Activated T-cell treated with anti-CD3 and anti-CD28 coated beads, Interleukin-2, amount 50 U/mL, for 4 hours (primary cell): Measurements from ENCODE around the gene CEP112. TPM values are rescaled to one million over a fixed set of nuclear protein-coding genes. Genes with fewer than 3 reads are reported as not detected.

Experiments
- ATAC-seq, 2 donors: fragments of 200-7000 bp; cut with Tn5 transposase; one replicate each; pipeline ENCODE4 v1.10.0; 2021
- DNase-seq: peaks from one replicate; pipeline ENCODE4 v3.0.0-alpha.2; 2020
- H3K27me3 Mint-ChIP-seq: one replicate; pipeline ENCODE4 v1.8.0; 2021; ENCODE audit warnings: low read depth, mixed read lengths
- H3K36me3 Mint-ChIP-seq: one replicate; pipeline ENCODE4 v1.8.0; 2022; ENCODE audit warnings: mixed read lengths; ENCODE audit not compliant: insufficient read depth
- H3K4me1 Mint-ChIP-seq: one replicate; pipeline ENCODE4 v1.8.0; 2021; ENCODE audit warnings: low read depth, mixed read lengths
- H3K4me3 Mint-ChIP-seq: one replicate; pipeline ENCODE4 v1.8.0; 2021; ENCODE audit warnings: mild to moderate bottlenecking, moderate library complexity, mixed read lengths
- H3K9me3 Mint-ChIP-seq: one replicate; pipeline ENCODE4 v1.8.0; 2021; ENCODE audit warnings: mixed read lengths
- total RNA-seq, 3 donors: library from RNA; stranded (reverse); gene quantifications; one replicate each; pipeline ENCODE4 v1.2.1, GENCODE V29; 2021

Gene CEP112
- total RNA-seq, 3 donors from 2014 or later = 0.71 to 1.5 (median 0.95) TPM

DNA sequence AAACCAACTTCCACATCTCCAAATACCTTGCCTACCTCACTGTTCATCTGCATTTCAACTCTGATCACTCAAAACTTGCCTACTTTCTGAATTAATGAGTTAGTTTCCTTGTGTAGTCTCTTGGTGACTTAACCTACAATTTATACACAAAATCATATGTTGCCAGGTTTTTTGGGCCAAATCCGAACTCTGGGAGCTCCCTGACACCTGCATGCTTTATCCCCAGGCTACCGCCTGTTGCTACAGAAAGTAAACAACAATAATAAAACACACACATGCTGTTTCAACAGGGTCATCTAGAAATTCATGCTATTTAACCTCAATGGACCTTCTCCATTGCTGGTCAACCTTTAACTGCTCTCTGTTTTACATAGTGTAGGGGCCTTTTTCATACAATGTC lies 526.0 kb downstream of the CEP112 start:
- H3K4me3 Mint-ChIP-seq = no peak overlapping the region
- no peak for ATAC-seq
- no peaks in the 10 kb centered on the region for H3K9me3 Mint-ChIP-seq
- peaks cover under 1% of the 10 kb centered on the region for H3K4me1 Mint-ChIP-seq
- no peak for DNase-seq
- H3K36me3 Mint-ChIP-seq = no peaks in the 10 kb centered on the region
- no peaks in the 10 kb centered on the region for H3K27me3 Mint-ChIP-seq

DNA sequence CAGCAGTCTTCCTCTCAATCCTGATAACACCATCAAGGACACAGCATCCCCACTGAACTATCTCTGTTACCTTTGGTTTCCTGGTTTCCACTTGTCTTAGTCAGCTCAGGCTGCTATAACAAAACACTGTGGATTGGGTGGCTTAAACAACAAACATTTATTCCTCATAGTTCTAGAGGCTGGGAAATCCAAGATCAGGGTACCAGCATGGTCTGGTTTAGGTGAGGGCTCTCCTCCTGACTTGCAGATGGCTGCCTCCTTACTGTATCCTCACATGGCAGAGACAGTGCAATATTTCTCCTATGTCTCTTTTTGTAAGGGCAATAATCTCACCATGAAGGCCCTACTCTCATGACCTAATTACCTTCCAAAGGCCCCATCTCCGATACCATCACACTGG lies 527.2 kb downstream of the CEP112 start:
- peaks cover 5% of the 10 kb centered on the region for H3K4me1 Mint-ChIP-seq
- no peak overlapping the region for H3K4me3 Mint-ChIP-seq
- ATAC-seq (no peak), DNase-seq (no peak)
- H3K9me3 Mint-ChIP-seq = peaks cover 5% of the 10 kb centered on the region
- no peaks in the 10 kb centered on the region for H3K36me3 Mint-ChIP-seq
- H3K27me3 Mint-ChIP-seq = no peaks in the 10 kb centered on the region

DNA sequence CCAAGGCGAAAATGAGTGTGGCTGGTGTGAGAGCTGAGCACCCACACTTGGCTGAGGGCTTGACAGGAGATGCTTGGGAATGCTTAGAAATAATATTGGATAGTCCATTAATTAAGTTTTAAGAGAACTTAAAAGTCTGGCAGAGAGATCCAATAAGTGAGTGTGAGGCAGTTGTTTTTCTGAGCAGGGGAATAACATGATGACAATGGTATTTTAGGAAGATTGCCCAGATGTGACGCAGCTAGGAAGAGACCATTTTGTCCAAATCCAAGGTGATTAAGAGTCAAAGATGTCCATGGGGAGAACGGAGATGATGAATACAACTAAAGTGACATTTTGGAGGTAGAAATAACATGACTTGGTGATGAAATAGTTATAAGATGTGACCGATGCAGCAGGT lies 527.7 kb downstream of the CEP112 start:
- H3K4me1 Mint-ChIP-seq = peaks cover 5% of the 10 kb centered on the region
- H3K36me3 Mint-ChIP-seq = no peaks in the 10 kb centered on the region
- ATAC-seq = no peak
- H3K4me3 Mint-ChIP-seq = no peak overlapping the region
- no peak for DNase-seq
- H3K27me3 Mint-ChIP-seq = no peaks in the 10 kb centered on the region
- H3K9me3 Mint-ChIP-seq = peaks cover 5% of the 10 kb centered on the region

DNA sequence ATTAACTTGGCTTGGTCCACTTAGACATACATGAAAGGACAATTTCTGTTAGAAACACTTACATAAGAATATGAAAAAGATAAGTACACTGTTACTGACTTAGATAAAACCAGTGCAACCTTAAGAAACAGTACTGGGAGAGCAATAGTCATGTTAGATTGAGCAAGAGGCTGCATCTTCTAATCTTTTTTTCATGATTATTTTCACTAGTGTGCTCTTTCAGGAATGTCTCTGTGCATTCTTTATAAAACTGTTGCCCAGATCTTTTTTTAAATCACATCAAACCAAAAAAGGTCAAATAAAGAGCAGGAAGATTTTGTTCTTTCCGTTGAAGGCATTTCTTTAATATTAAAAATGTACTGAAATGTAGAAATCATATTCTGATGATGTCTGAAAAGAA lies 529.7 kb downstream of the CEP112 start:
- Mint-ChIP-seq H3K27me3 (no peaks in the 10 kb centered on the region), H3K4me3 (no peak overlapping the region), H3K9me3 (peaks cover 5% of the 10 kb centered on the region), H3K36me3 (no peaks in the 10 kb centered on the region), H3K4me1 (peaks cover 8% of the 10 kb centered on the region)
- no peak for DNase-seq
- no peak for ATAC-seq

DNA sequence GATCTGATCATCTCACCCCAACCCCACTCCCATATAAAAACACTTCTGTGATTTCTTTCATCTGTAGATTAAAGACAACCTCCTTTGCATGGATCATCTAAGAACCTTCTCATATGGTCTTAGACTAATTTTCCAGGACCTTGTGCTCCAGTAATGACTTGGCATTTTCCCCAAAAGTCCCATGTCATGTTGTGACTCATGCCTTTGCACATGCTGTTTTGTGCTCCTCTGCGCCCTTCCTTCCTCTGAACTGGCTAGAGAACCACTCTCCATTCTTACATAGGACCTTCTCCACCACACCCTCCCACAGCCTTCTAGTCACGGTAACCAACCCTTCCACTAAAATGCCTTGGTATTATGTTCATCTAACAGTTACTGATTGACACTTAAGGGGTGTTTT lies 531.0 kb downstream of the CEP112 start:
- Mint-ChIP-seq H3K4me1 (peaks cover 14% of the 10 kb centered on the region), H3K4me3 (no peak overlapping the region), H3K36me3 (no peaks in the 10 kb centered on the region), H3K27me3 (no peaks in the 10 kb centered on the region), H3K9me3 (peaks cover 5% of the 10 kb centered on the region)
- DNase-seq (no peak), ATAC-seq (no peak)

DNA sequence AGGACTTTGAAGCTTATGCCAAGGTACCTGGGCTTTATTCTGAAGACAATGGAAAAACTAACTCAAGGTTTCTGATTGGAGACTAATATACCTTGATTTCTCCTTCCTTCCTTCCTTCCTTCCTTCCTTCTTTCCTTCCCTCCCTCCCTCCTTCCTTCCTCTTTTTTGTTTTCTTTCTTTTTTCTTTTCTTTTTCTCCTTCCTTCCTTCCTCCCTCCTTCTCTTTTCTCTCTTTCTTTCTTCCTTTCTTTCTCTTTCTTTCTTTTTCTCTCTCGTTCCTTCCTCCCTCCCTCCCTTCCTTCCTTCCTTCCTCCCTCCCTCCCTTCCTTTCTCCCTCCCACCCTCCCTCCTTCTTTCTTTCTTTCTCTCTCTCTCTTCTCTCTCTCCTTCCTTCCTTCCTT lies 531.9 kb downstream of the CEP112 start:
- no peaks in the 10 kb centered on the region for H3K27me3 Mint-ChIP-seq
- peaks cover 2% of the 10 kb centered on the region for H3K36me3 Mint-ChIP-seq
- H3K4me3 Mint-ChIP-seq = no peak overlapping the region
- ATAC-seq (no peak), DNase-seq (no peak)
- H3K4me1 Mint-ChIP-seq = peaks cover 14% of the 10 kb centered on the region
- peaks cover 5% of the 10 kb centered on the region for H3K9me3 Mint-ChIP-seq

DNA sequence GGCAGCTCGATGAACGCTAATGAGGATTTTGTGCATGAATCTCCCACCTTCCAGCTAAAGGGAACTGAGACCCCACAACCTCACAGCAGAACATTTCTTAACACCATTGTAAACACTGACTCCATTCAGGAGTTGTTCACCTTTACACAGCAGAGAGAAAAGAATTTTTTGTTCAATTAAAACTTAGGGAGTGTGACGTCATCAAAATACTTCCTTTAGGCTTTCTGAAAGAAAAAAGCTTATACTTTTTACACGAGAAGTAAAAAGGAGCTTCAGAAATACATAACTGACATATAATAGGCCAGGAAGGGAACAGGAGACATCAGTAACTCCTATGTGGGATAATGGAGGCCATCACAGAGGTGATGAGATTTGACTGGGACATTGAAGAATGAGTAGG lies 532.4 kb downstream of the CEP112 start:
- Mint-ChIP-seq H3K9me3 (peaks cover 5% of the 10 kb centered on the region), H3K36me3 (peaks cover 2% of the 10 kb centered on the region), H3K4me1 (peaks cover 14% of the 10 kb centered on the region), H3K4me3 (no peak overlapping the region), H3K27me3 (no peaks in the 10 kb centered on the region)
- ATAC-seq (no peak), DNase-seq (no peak)

DNA sequence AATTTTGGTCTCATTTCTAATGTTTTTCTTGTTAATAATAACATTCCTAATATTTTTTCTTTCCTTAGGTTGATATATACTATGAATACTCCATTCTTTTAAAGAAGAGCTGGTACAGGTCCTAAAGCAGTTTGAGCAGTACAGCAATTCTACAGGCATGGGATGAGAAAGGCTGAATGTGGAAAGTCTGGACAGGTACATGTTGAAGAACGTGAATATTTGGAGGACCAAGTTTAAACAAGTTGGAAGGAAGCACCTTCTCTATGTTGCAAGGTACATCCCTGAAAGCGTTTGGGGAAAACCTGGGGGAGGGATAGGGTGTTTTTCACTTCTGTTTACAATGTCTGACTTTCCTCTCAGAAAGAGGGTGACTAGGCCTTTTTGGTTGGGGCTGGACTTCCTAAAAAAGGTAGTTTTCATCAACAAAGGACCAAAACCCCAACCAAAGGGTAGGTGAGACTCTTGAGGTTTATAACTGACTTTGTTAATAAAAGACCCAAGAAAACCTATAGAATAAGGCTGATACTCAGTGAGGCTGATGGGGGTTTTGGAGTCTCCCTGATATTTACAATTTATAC lies 534.6 kb downstream of the CEP112 start:
- H3K36me3 Mint-ChIP-seq = peaks cover 2% of the 10 kb centered on the region
- H3K9me3 Mint-ChIP-seq = peaks cover 5% of the 10 kb centered on the region
- ATAC-seq (no peak), DNase-seq (no peak)
- no peak overlapping the region for H3K4me3 Mint-ChIP-seq
- H3K27me3 Mint-ChIP-seq = no peaks in the 10 kb centered on the region
- H3K4me1 Mint-ChIP-seq = peaks cover 14% of the 10 kb centered on the region

DNA sequence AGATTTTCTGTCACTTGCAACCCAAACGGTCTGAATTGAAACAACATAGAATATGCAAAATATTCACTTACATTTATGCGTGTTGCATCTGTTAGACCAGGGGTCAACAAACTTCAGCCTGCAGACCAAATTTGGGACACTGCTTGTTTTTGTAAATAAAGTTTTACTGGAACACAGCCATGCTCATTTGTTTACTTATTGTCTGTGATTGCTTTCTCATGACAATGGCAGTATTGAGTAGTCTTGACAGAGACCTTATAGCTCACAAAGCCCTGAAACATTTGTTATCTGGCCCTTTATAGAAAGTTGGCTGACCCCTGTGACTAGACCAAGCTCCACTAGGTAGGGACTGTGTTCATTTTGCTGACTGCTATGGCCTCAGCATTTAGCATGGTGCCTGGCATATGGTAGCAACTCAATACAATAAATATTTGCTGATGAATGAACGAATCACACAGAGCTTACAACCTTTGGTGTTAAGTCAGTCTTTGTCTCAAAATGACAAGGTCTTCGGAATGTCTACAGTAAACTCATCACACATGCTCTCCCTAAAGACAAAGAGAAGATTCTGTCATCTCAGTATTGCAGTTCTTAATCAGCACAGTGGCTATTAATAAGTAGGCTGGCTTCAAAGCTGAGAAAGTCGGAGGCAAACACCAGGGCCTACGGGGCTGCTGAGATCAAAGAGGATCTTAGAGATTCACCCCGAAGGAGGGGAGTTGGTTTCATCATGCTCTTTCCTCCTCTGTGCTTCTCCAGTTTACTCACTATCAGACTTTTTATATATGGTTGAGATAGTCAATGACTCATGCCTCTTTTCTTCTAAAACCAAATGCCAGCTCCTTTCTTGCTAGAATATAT lies 535.3 kb downstream of the CEP112 start:
- Mint-ChIP-seq H3K36me3 (peaks cover 2% of the 10 kb centered on the region), H3K4me1 (peaks cover 14% of the 10 kb centered on the region), H3K4me3 (no peak overlapping the region), H3K9me3 (peaks cover 5% of the 10 kb centered on the region), H3K27me3 (no peaks in the 10 kb centered on the region)
- DNase-seq = no peak
- ATAC-seq = peak; percentile 95 to 98

DNA sequence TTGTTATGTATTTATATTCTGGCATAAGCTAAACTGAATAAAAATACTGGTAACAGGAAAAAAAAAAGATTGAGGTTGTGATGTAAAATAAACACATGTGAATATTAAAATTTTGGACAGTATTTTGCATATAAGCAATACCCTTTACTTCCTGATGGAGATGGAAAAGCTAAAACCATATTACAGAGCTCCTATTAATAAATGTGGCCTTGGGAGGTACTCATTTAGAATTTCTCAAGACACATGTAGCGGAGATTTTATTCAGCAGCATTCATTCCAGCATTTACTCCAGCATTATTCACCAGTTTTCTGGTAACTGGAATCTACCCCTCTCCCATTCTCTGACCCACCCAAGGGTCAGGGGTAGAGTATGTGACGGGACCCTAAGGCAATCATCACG lies 536.2 kb downstream of the CEP112 start:
- no peak for DNase-seq
- ATAC-seq = no peak
- Mint-ChIP-seq H3K27me3 (no peaks in the 10 kb centered on the region), H3K36me3 (peaks cover 2% of the 10 kb centered on the region), H3K9me3 (peaks cover 3% of the 10 kb centered on the region), H3K4me3 (no peak overlapping the region), H3K4me1 (peaks cover 11% of the 10 kb centered on the region)

DNA sequence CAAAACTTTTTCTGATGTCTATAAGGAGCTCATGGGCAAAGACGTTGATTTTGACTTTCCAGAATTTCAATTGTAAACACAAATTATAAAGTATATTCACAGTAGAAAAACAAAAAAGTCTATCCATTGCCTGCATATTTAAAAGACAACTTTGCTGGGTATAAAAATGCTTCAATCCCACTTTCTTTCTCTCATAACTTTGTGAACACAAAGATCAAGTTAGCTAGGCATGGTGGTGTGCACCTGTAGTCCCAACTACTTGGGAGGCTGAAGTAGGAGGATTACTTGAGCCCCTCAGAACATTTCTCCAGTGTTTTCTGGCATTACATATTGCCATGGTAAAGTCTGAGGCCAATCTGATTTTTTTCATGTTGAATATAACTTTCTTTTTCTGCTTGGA lies 547.4 kb downstream of the CEP112 start:
- Mint-ChIP-seq H3K4me3 (no peak overlapping the region), H3K9me3 (peaks cover 14% of the 10 kb centered on the region), H3K36me3 (no peaks in the 10 kb centered on the region), H3K27me3 (no peaks in the 10 kb centered on the region), H3K4me1 (no peaks in the 10 kb centered on the region)
- ATAC-seq (no peak), DNase-seq (no peak)

DNA sequence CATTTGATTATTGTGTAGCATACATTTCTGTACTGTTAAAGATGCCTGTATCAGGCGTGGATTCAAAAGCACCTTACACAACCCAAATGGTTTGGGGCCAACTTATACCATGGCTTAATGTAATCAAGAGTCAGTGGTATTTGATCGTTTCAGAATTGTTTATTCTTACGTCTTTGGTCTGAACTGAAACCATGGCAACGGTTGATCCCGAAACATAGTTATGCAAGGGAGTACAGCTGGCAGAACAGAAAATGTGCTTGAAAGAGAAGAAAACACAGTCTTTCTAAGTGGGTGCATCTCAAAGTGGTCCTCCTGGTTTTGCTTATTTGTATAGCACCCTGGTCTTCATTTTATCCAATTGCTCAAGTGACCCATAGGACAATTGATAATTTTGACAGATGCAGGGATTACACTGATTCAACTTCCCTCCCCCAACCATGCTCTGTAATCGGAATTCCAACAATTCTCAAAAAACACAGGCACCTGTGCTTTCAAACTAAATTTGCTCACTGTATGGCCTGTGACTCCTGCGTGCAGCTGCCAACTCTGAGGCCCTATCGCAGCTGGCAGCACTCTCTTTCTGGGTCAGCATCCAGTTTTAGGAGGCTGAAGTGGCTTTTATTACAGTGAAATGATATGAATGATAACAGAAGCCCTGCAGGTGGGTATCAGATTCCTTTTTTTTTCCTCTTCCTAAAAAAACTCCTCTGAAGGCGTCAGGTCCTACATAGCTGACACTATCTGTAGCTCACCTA lies 553.5 kb downstream of the CEP112 start:
- Mint-ChIP-seq H3K4me1 (no peaks in the 10 kb centered on the region), H3K36me3 (no peaks in the 10 kb centered on the region), H3K27me3 (no peaks in the 10 kb centered on the region), H3K4me3 (no peak overlapping the region), H3K9me3 (peaks cover 9% of the 10 kb centered on the region)
- ATAC-seq (no peak), DNase-seq (no peak)

DNA sequence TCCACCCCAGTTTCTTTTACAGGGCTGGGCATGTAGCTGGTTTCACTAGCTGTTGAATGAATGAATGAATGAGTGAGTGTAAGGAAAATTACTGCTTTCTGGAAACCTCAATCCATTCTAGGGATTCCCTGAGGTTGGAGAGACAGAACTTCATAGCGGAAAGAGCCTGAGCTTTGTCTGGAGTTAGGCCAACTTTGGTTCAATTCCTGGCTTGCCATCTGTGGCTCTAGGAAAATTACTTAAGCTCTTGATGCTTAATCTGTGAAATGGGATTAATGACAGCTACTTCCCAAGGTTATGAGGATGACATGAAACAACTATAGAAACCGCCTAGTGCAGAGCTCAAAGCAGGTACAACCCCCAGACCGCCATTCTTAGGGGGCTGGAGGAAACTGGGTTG lies 554.1 kb downstream of the CEP112 start:
- DNase-seq = no peak
- Mint-ChIP-seq H3K4me3 (no peak overlapping the region), H3K27me3 (no peaks in the 10 kb centered on the region), H3K9me3 (peaks cover 9% of the 10 kb centered on the region), H3K36me3 (no peaks in the 10 kb centered on the region), H3K4me1 (no peaks in the 10 kb centered on the region)
- ATAC-seq = no peak

DNA sequence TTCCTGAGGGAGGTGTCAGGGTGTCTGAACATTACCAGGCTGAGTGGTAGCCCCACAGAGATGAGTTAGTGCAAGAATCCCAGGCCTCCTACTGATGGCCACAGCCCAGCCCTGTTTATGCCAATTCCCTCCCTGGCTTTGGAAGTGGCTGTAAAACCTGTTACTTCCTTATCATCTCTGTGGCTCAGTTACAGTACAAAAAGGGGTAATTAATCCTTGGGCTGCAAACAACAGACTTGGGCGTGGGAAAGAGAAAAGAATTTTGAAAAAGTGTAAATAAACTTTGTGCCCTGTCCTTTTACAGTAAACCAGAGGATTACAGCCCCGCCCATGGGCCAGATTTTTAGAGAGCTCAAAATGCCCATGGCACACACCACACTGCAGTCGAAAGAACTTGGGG lies 557.4 kb downstream of the CEP112 start:
- no peaks in the 10 kb centered on the region for H3K9me3 Mint-ChIP-seq
- H3K4me3 Mint-ChIP-seq = no peak overlapping the region
- no peak for ATAC-seq
- H3K27me3 Mint-ChIP-seq = no peaks in the 10 kb centered on the region
- DNase-seq = no peak
- no peaks in the 10 kb centered on the region for H3K36me3 Mint-ChIP-seq
- no peaks in the 10 kb centered on the region for H3K4me1 Mint-ChIP-seq

DNA sequence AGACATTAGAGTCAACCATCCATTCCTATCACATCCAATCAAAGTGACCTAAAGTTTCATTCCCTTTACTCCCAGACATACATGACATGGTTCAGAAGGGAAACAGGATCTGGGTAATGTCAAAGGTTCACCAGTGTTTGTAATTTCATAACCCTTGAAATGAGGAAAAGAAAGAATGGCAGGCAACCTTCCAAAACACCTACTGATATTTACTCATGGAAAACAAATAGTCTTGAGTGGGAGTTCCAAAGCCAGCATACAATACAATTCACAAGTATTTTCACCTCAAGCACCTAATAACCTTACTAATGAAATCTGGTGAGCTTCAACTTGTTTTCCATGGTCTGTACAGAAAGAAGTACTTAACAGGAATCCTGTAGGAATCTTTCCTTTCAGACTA lies 557.9 kb downstream of the CEP112 start:
- H3K27me3 Mint-ChIP-seq = no peaks in the 10 kb centered on the region
- H3K4me3 Mint-ChIP-seq = no peak overlapping the region
- H3K9me3 Mint-ChIP-seq = no peaks in the 10 kb centered on the region
- ATAC-seq (no peak), DNase-seq (no peak)
- H3K4me1 Mint-ChIP-seq = no peaks in the 10 kb centered on the region
- no peaks in the 10 kb centered on the region for H3K36me3 Mint-ChIP-seq
